ENCODE data around the gene CACNA1A. TPM values are rescaled to one million over a fixed set of nuclear protein-coding genes. Genes with fewer than 3 reads are reported as not detected.

CACNA1A gene
- total and polyA plus RNA-seq, 2 experiments from 2014 or later = 2.0 TPM

DNA sequence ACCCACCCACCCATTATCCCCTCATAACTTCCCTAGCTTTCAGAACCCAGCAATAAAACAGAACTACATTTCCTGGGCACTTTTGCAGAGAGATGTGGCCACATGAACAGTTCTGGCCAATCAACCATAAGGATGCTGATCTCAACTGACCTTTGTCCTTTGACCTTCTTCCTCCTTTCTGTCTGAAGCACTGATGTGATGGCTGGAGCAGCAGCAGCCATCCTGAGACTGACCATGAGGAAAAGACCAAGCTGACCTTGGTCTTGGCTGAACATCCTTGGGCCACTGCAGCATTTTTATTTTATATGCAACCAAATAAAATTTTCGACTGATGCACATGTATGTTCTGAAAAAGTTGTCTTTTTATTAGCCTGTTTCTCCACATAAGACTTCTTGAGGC is 33.1 kb upstream of the CACNA1A start:
- H2AFZ ChIP-seq = no peak overlapping the region
- H3K79me2 ChIP-seq = no peaks in the 10 kb centered on the region
- no peak for DNase-seq (ENCODE audit: low spot score)
- H3K4me1 ChIP-seq (ENCODE audit: insufficient read depth) = no peaks in the 10 kb centered on the region
- no peaks in the 10 kb centered on the region for H3K36me3 ChIP-seq (replicated peaks; ENCODE audit: insufficient read depth, low read depth)
- no peaks in the 10 kb centered on the region for H3K27me3 ChIP-seq
- no peak overlapping the region for H3K27ac ChIP-seq
- no peak overlapping the region for H3K4me2 ChIP-seq
- no peaks in the 10 kb centered on the region for H3K9me2 ChIP-seq (replicated peaks; ENCODE audit: insufficient read depth)
- no peaks in the 10 kb centered on the region for H3K9me3 ChIP-seq (ENCODE audit: low read depth)
- no peak overlapping the region for H3K4me3 ChIP-seq
- TF ChIP-seq, protein P1, sequence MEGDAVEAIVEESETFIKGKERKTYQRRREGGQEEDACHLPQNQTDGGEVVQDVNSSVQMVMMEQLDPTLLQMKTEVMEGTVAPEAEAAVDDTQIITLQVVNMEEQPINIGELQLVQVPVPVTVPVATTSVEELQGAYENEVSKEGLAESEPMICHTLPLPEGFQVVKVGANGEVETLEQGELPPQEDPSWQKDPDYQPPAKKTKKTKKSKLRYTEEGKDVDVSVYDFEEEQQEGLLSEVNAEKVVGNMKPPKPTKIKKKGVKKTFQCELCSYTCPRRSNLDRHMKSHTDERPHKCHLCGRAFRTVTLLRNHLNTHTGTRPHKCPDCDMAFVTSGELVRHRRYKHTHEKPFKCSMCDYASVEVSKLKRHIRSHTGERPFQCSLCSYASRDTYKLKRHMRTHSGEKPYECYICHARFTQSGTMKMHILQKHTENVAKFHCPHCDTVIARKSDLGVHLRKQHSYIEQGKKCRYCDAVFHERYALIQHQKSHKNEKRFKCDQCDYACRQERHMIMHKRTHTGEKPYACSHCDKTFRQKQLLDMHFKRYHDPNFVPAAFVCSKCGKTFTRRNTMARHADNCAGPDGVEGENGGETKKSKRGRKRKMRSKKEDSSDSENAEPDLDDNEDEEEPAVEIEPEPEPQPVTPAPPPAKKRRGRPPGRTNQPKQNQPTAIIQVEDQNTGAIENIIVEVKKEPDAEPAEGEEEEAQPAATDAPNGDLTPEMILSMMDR (IDR thresholded peaks at IDR 0.05; ENCODE audit: poor library complexity) = no peak
- TF ChIP-seq EZH2 (IDR thresholded peaks at IDR 0.05; ENCODE audit: borderline replicate concordance) (no peak), EZH2phosphoT487 (IDR thresholded peaks at IDR 0.05; ENCODE audit: low read depth, severe bottlenecking, unreplicated experiment) (no peak)
- H4K20me1 ChIP-seq (ENCODE audit: insufficient read depth, poor library complexity, severe bottlenecking) = no peaks in the 10 kb centered on the region
- 56% methylated on average over 1 of the region's 1 CpG for WGBS (ENCODE audit: low lambda C conversion rate, missing lambda C conversion rate)

DNA sequence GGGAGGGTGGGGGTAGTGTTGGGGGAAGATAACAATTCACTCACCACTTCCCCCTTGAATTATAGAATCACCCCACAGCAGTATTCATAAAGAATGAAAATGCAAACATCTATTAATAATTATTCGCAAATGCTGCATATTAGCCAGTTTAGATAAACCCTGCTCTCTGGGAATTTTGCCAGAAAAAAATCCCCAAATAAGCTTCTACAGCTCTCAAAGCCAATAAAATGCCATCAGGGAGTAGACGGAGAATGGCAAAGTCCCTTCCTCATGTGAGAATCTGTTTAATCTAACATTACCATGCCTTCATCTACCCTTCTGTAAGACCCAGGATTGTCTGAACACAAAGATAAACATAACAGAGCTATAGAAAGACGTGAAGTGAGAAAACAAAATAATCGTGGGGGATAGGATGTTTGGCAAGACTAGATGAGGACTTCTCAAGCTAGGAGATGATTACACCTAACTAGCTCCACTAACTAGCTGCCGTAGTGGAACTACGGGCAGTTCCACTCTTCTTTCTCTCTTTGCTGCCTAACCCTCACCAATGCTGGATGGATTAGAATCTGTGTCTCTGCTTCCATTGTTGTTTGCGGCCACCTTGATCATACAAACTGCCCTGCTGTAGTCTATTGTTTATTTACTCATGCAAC is 32.4 kb upstream of the CACNA1A start:
- Histone ChIP-seq H3K27ac (no peak overlapping the region), H3K9me3 (ENCODE audit: low read depth) (no peaks in the 10 kb centered on the region), H3K4me2 (no peak overlapping the region), H3K79me2 (no peaks in the 10 kb centered on the region), H2AFZ (no peak overlapping the region), H4K20me1 (ENCODE audit: insufficient read depth, poor library complexity, severe bottlenecking) (no peaks in the 10 kb centered on the region), H3K27me3 (no peaks in the 10 kb centered on the region), H3K4me3 (no peak overlapping the region), H3K4me1 (ENCODE audit: insufficient read depth) (no peaks in the 10 kb centered on the region), H3K36me3 (replicated peaks; ENCODE audit: insufficient read depth, low read depth) (no peaks in the 10 kb centered on the region), H3K9me2 (replicated peaks; ENCODE audit: insufficient read depth) (no peaks in the 10 kb centered on the region)
- no peak for DNase-seq (ENCODE audit: low spot score)
- TF ChIP-seq, protein P1 (IDR thresholded peaks at IDR 0.05; ENCODE audit: poor library complexity) = no peak
- TF ChIP-seq EZH2 (IDR thresholded peaks at IDR 0.05; ENCODE audit: borderline replicate concordance) (no peak), EZH2phosphoT487 (IDR thresholded peaks at IDR 0.05; ENCODE audit: low read depth, severe bottlenecking, unreplicated experiment) (no peak)
- 71% methylated on average over 7 of the region's 7 CpGs for WGBS (ENCODE audit: low lambda C conversion rate, missing lambda C conversion rate)

DNA sequence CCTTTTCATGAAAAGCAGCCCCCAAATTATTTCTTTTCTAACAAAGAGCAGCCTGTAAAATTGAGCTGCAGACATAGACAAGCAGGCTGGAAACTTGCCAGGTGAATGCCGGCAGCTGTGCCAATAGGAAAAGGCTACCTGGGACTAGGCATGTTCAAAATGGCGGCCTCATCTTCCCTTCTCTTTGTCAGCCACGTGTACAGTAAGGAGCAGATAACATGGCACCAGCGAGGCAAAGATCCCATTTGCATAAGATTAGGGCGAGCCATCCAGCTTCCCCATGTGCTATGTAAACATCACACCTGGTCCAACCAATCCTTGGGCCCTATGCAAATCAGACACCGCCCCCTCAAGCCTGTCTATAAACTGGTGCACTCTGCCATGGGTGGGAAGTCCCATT is 31.2 kb upstream of the CACNA1A start:
- Histone ChIP-seq H3K9me3 (ENCODE audit: low read depth) (no peaks in the 10 kb centered on the region), H3K27ac (no peak overlapping the region), H3K27me3 (no peaks in the 10 kb centered on the region), H3K9me2 (replicated peaks; ENCODE audit: insufficient read depth) (no peaks in the 10 kb centered on the region), H3K4me1 (ENCODE audit: insufficient read depth) (no peaks in the 10 kb centered on the region), H4K20me1 (ENCODE audit: insufficient read depth, poor library complexity, severe bottlenecking) (no peaks in the 10 kb centered on the region), H3K36me3 (replicated peaks; ENCODE audit: insufficient read depth, low read depth) (no peaks in the 10 kb centered on the region), H2AFZ (no peak overlapping the region), H3K79me2 (no peaks in the 10 kb centered on the region), H3K4me2 (no peak overlapping the region), H3K4me3 (no peak overlapping the region)
- WGBS (ENCODE audit: low lambda C conversion rate, missing lambda C conversion rate) = 49% methylated on average over 6 of the region's 6 CpGs
- no peak for DNase-seq (ENCODE audit: low spot score)
- TF ChIP-seq EZH2phosphoT487 (IDR thresholded peaks at IDR 0.05; ENCODE audit: low read depth, severe bottlenecking, unreplicated experiment) = no peak
- TF ChIP-seq EZH2 (IDR thresholded peaks at IDR 0.05; ENCODE audit: borderline replicate concordance) = no peak
- TF ChIP-seq, protein P1 (IDR thresholded peaks at IDR 0.05; ENCODE audit: poor library complexity) = no peak
